ENCODE measurements around the gene VANGL1. TPM values are rescaled to one million over a fixed set of nuclear protein-coding genes. Genes with fewer than 3 reads are reported as not detected.

The VANGL1 gene
- total RNA-seq, 4 donors from 2014 or later: 14.3 to 20.4 (median 17.3) TPM

DNA sequence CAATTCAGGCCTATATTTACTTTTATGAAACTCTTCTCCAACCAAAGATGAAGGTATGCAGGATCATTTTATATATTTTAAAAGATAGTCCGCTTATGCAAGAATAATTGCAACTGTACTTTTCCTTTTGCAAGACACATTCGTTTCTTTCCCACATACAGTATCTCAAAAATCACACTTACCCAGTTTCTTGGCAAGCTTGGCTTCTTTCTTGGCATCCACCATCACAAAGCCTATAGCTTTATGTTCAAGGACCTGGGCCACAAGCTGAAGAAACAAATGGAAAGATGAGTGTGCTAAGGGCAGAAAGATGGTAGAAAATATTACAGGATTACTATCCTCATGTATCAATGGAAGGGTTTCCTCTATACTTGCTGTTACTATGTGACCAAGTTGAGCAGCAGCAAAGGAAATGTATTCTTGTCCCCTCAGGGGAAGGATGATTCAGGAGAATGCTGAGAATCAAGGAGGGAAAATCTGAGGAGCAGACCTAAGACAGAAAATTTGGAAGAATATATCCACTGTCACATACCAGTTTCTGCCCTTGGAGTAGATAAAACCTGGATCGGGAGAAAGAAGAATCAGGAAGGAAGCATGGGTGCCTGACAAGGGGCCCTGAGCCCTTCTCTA lies 103.0 kb downstream of the VANGL1 start:
- intact Hi-C loops (cut with DNase I): no loop called here
- 68 to 76% methylated on average over 3 of the region's 3 CpGs for WGBS, 2 donors
- Histone ChIP-seq H3K27ac (no peak overlapping the region), H3K27me3 (no peaks in the 10 kb centered on the region), H3K36me3 (no peaks in the 10 kb centered on the region), H3K4me3 (no peak overlapping the region), H3K4me1 (peaks cover 5 to 16% (median 6%) of the 10 kb centered on the region in 3 donors), H3K9me3 (no peaks in the 10 kb centered on the region)
- no peak for DNase-seq
- TF ChIP-seq, protein P1, sequence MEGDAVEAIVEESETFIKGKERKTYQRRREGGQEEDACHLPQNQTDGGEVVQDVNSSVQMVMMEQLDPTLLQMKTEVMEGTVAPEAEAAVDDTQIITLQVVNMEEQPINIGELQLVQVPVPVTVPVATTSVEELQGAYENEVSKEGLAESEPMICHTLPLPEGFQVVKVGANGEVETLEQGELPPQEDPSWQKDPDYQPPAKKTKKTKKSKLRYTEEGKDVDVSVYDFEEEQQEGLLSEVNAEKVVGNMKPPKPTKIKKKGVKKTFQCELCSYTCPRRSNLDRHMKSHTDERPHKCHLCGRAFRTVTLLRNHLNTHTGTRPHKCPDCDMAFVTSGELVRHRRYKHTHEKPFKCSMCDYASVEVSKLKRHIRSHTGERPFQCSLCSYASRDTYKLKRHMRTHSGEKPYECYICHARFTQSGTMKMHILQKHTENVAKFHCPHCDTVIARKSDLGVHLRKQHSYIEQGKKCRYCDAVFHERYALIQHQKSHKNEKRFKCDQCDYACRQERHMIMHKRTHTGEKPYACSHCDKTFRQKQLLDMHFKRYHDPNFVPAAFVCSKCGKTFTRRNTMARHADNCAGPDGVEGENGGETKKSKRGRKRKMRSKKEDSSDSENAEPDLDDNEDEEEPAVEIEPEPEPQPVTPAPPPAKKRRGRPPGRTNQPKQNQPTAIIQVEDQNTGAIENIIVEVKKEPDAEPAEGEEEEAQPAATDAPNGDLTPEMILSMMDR (IDR thresholded peaks at IDR 0.05): no peak
- no peak for TF ChIP-seq POLR2A (IDR thresholded peaks at IDR 0.05)

DNA sequence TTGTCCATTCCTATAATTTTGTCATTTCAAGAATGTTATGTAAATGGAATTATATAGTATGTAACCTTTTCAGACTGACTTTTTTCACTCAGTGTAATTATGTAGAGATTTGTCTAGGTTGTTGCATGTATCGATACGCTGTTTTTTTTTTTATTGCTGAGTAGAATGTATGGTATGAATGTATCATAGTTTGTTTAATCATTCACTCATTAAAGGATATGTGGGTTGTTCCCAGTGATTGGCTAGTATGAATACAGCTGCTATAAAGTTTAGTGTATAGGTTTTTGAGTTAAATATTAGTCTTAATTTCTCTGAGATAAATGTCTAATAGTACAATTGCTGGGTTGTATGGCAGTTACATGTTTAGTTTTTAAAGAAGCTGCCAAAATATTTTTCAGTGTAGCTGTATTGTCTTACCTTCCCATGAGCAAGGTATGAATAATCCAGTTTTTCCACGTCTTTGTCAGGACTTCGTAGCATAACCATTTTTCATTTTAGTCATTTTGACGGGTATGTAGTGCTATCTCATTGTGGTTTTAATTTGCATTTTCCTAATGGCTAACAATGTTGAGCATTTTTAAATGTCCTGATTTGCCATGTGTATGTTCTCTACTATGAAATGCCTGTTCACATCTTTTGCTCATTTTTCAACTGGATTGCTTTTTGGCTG lies 104.4 kb downstream of the VANGL1 start:
- Histone ChIP-seq H3K27me3 (no peaks in the 10 kb centered on the region), H3K27ac (no peak overlapping the region), H3K9me3 (no peaks in the 10 kb centered on the region), H3K4me3 (no peak overlapping the region), H3K4me1 (peaks cover 5 to 16% (median 6%) of the 10 kb centered on the region in 3 donors), H3K36me3 (no peaks in the 10 kb centered on the region)
- TF ChIP-seq POLR2A (IDR thresholded peaks at IDR 0.05): no peak
- TF ChIP-seq, protein P1 (IDR thresholded peaks at IDR 0.05): no peak
- intact Hi-C loops (cut with DNase I): no loop called here
- DNase-seq: no peak
- WGBS, 2 donors: 29 to 63% methylated on average over 5 of the region's 5 CpGs

Small RNA genes lying within 50 kb of the gene (small RNA-seq; reads per million reads assigned to genes)
- 0.50 to 2.3 (median 0.56) reads per million in 4 donors for gene RF00406
- 0 to 0.21 (median 0) reads per million in 4 donors for gene RN7SL420P

Other genes starting within 250 kb of the VANGL1 start
- gene CASQ2, start 126.7 kb downstream of the VANGL1 start, total RNA-seq: 10 to 100 TPM in 1 of 4 donors, 1 to 10 TPM in 2, under 1 TPM in 1; 0.53 to 21.4 (median 4.1) TPM
- 1 to 10 TPM; 1.6 to 2.7 (median 2.5) TPM for gene NHLH2, start 199.2 kb downstream of the VANGL1 start, total RNA-seq

Data from esophagus squamous epithelium (tissue), 5 donors.